Stimulated activated CD4-positive, alpha-beta T cell treated with anti-CD3 and anti-CD28 coated beads, Interleukin-2, amount 100 ng/mL, for 24 hours (primary cell): ENCODE data around the gene PCDHB16.

Experiments
- DNase-seq, 2 donors: peaks; one replicate each; pipeline ENCODE4 v3.0.0-alpha.2; 2020

PCDHB16 gene

DNA sequence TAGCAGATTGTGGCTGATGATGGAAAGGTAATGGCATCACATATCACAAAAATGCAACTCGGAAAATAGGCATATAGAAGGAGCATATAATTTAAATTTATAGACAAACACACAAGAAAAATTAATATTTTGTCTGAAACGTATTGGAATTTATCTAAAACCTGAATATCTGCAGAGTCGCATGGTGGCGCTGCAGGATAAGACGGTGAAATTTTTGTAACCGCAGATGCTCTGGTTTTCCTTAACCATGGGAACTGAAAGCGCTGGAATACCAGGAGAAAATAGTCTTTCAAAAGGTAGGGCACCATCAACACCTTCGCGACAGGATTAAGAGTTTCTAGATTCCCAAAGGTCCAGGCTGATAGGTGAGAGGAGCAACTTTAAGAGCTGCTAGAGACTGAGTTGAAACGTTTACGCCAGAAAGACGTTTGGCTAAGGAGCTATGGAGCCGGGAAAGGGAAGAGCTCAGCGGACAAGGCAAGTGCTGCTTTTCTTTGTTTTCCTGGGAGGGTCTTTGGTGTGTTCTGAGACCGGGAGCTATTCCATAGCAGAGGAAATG is 52.0 kb downstream of the PCDHB16 start:
- DNase-seq = no peak
